Right lobe of liver (tissue), 4 donors: ENCODE results near the gene DYNC1I1.

Source experiments
- POLR2A ChIP-seq: fragments of 450-650 bp; IDR thresholded peaks from one replicate; pipeline ENCODE4 v1.6.1; 2017; ENCODE audit warnings: antibody characterized with exemption, mild to moderate bottlenecking
- TF ChIP-seq, protein P1 (sequence below), 4 donors: fragments of 200-600 bp in 3 of 4; fragments of 450-650 bp in 1 of 4; IDR thresholded peaks; one replicate each; pipeline versions ENCODE4 v1.5.1 to v1.8.0; 2016 to 2022; ENCODE audit warnings: antibody characterized with exemption in 4 of 4, mild to moderate bottlenecking in 2 of 4
- donor health status: DM: no; HTN: no; CAD: no.
- donor health status: DM: no; HTN: no; CAD: no.
- donor health status: DM: no; HTN: yes; CAD: no.

- no peak for TF ChIP-seq POLR2A
- TF ChIP-seq, protein P1, sequence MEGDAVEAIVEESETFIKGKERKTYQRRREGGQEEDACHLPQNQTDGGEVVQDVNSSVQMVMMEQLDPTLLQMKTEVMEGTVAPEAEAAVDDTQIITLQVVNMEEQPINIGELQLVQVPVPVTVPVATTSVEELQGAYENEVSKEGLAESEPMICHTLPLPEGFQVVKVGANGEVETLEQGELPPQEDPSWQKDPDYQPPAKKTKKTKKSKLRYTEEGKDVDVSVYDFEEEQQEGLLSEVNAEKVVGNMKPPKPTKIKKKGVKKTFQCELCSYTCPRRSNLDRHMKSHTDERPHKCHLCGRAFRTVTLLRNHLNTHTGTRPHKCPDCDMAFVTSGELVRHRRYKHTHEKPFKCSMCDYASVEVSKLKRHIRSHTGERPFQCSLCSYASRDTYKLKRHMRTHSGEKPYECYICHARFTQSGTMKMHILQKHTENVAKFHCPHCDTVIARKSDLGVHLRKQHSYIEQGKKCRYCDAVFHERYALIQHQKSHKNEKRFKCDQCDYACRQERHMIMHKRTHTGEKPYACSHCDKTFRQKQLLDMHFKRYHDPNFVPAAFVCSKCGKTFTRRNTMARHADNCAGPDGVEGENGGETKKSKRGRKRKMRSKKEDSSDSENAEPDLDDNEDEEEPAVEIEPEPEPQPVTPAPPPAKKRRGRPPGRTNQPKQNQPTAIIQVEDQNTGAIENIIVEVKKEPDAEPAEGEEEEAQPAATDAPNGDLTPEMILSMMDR (IDR thresholded peaks at IDR 0.05): peak in 1 of 4 donors; percentile 13
These were observed 68.9 kb downstream of the DYNC1I1 start for GRCh38 chr7:95840953-95841950.
